ENCODE data around the gene YJU2.

YJU2 gene

GRCh38 chr19:4257025-4257424 lies 10.1 kb downstream of the YJU2 start:
- H3K9ac ChIP-seq (ENCODE audit: low read depth, low read length, poor library complexity, severe bottlenecking), result no peak overlapping the region
- TF ChIP-seq EZH2phosphoT487 (IDR thresholded peaks at IDR 0.05; ENCODE audit: borderline replicate concordance), result no peak
- no peak for TF ChIP-seq CTCF (conservative IDR thresholded peaks at IDR 0.05; ENCODE audit: low read length)
- H3K79me2 ChIP-seq (ENCODE audit: insufficient read depth, low read length), result no peaks in the 10 kb centered on the region
- no peak overlapping the region for H3K4me2 ChIP-seq (ENCODE audit: low read depth, low read length, poor library complexity, severe bottlenecking)
- no peaks in the 10 kb centered on the region for H3K4me1 ChIP-seq (ENCODE audit: insufficient read depth, low read length, poor library complexity, severe bottlenecking)
- H4K20me1 ChIP-seq (ENCODE audit: insufficient read depth, low read length, poor library complexity, severe bottlenecking), result no peaks in the 10 kb centered on the region
- H2AFZ ChIP-seq (ENCODE audit: low read length), result no peak overlapping the region
- H3K4me3 ChIP-seq (ENCODE audit: low read length, poor library complexity, severe bottlenecking), result no peak overlapping the region
- H3K27me3 ChIP-seq (ENCODE audit: insufficient read depth, low read length, poor library complexity, severe bottlenecking), result no peaks in the 10 kb centered on the region
- no peaks in the 10 kb centered on the region for H3F3A ChIP-seq (ENCODE audit: low read depth)
- peaks cover 4% of the 10 kb centered on the region; the same call in 1 of the 2 replicates for H3K9me3 ChIP-seq (ENCODE audit: insufficient read depth, low read depth, low read length)
- no peaks in the 10 kb centered on the region for H3K9me2 ChIP-seq (replicated peaks; ENCODE audit: low read depth, low read length)
- peaks cover 50% of the 10 kb centered on the region for H3K36me3 ChIP-seq (ENCODE audit: insufficient read depth, low read length)

GRCh38 chr19:4258181-4258580 lies 11.3 kb downstream of the YJU2 start:
- H3K36me3 ChIP-seq (ENCODE audit: insufficient read depth, low read length), result peaks cover 49% of the 10 kb centered on the region

GRCh38 chr19:4260613-4261191 lies 13.8 kb downstream of the YJU2 start:
- H3K27me3 ChIP-seq (ENCODE audit: insufficient read depth, low read length, poor library complexity, severe bottlenecking), result no peaks in the 10 kb centered on the region
- TF ChIP-seq CTCF (conservative IDR thresholded peaks at IDR 0.05; ENCODE audit: low read length) (no peak), EZH2phosphoT487 (IDR thresholded peaks at IDR 0.05; ENCODE audit: borderline replicate concordance) (no peak)
- H3K4me2 ChIP-seq (ENCODE audit: low read depth, low read length, poor library complexity, severe bottlenecking), result no peak overlapping the region
- H3K4me3 ChIP-seq (ENCODE audit: low read length, poor library complexity, severe bottlenecking), result no peak overlapping the region
- peaks cover 4% of the 10 kb centered on the region; the same call in 1 of the 2 replicates for H3K9me3 ChIP-seq (ENCODE audit: insufficient read depth, low read depth, low read length)
- H3K36me3 ChIP-seq (ENCODE audit: insufficient read depth, low read length), result peaks cover 33% of the 10 kb centered on the region
- H3K9me2 ChIP-seq (replicated peaks; ENCODE audit: low read depth, low read length), result no peaks in the 10 kb centered on the region
- no peaks in the 10 kb centered on the region for H3K79me2 ChIP-seq (ENCODE audit: insufficient read depth, low read length)
- H3K9ac ChIP-seq (ENCODE audit: low read depth, low read length, poor library complexity, severe bottlenecking), result no peak overlapping the region
- no peaks in the 10 kb centered on the region for H3K4me1 ChIP-seq (ENCODE audit: insufficient read depth, low read length, poor library complexity, severe bottlenecking)
- no peaks in the 10 kb centered on the region for H4K20me1 ChIP-seq (ENCODE audit: insufficient read depth, low read length, poor library complexity, severe bottlenecking)
- H2AFZ ChIP-seq (ENCODE audit: low read length), result no peak overlapping the region
- no peaks in the 10 kb centered on the region for H3F3A ChIP-seq (ENCODE audit: low read depth)

More at GRCh38 chr19:4258181-4258580, 11.3 kb downstream of the YJU2 start:
- H3K9me2 ChIP-seq (replicated peaks; ENCODE audit: low read depth, low read length), result no peaks in the 10 kb centered on the region
- no peaks in the 10 kb centered on the region for H3F3A ChIP-seq (ENCODE audit: low read depth)
- H3K27me3 ChIP-seq (ENCODE audit: insufficient read depth, low read length, poor library complexity, severe bottlenecking), result no peaks in the 10 kb centered on the region
- H3K9ac ChIP-seq (ENCODE audit: low read depth, low read length, poor library complexity, severe bottlenecking), result no peak overlapping the region
- no peak overlapping the region for H3K4me2 ChIP-seq (ENCODE audit: low read depth, low read length, poor library complexity, severe bottlenecking)
- H3K79me2 ChIP-seq (ENCODE audit: insufficient read depth, low read length), result no peaks in the 10 kb centered on the region
- no peak for TF ChIP-seq CTCF (conservative IDR thresholded peaks at IDR 0.05; ENCODE audit: low read length)
- no peak for TF ChIP-seq EZH2phosphoT487 (IDR thresholded peaks at IDR 0.05; ENCODE audit: borderline replicate concordance)
- no peak overlapping the region for H2AFZ ChIP-seq (ENCODE audit: low read length)
- no peaks in the 10 kb centered on the region for H3K4me1 ChIP-seq (ENCODE audit: insufficient read depth, low read length, poor library complexity, severe bottlenecking)
- H3K9me3 ChIP-seq (ENCODE audit: insufficient read depth, low read depth, low read length), result peaks cover 4% of the 10 kb centered on the region; the same call in 1 of the 2 replicates
- H4K20me1 ChIP-seq (ENCODE audit: insufficient read depth, low read length, poor library complexity, severe bottlenecking), result no peaks in the 10 kb centered on the region
- H3K4me3 ChIP-seq (ENCODE audit: low read length, poor library complexity, severe bottlenecking), result no peak overlapping the region
